Glutamatergic neuron (in vitro differentiated cells): ENCODE data around the gene SCUBE1. TPM values are rescaled to one million over a fixed set of nuclear protein-coding genes. Genes with fewer than 3 reads are reported as not detected.

Experiments
- DNase-seq: peaks from one replicate; pipeline ENCODE4 v3.0.0; 2022
- H3K27ac Mint-ChIP-seq: one replicate; pipeline ENCODE4 v1.8.0; 2020; ENCODE audit warnings: mild to moderate bottlenecking, mixed read lengths, inconsistent platforms; ENCODE audit not compliant: unreplicated experiment
- H3K27me3 Mint-ChIP-seq: one replicate; pipeline ENCODE4 v1.8.0; 2020; ENCODE audit warnings: mild to moderate bottlenecking, moderate library complexity, mixed read lengths, inconsistent platforms; ENCODE audit not compliant: unreplicated experiment
- H3K36me3 Mint-ChIP-seq: one replicate; pipeline ENCODE4 v1.8.0; 2020; ENCODE audit warnings: mild to moderate bottlenecking, mixed read lengths, inconsistent platforms; ENCODE audit not compliant: unreplicated experiment
- H3K4me1 Mint-ChIP-seq: one replicate; pipeline ENCODE4 v1.8.0; 2020; ENCODE audit warnings: mild to moderate bottlenecking, low read depth, mixed read lengths, inconsistent platforms; ENCODE audit not compliant: unreplicated experiment
- H3K4me3 Mint-ChIP-seq: one replicate; pipeline ENCODE4 v1.8.0; 2020; ENCODE audit warnings: mild to moderate bottlenecking, mixed read lengths, inconsistent platforms; ENCODE audit not compliant: unreplicated experiment
- H3K9me3 Mint-ChIP-seq: one replicate; pipeline ENCODE4 v1.8.0; 2020; ENCODE audit warnings: mild to moderate bottlenecking, moderate library complexity, mixed read lengths, inconsistent platforms; ENCODE audit not compliant: unreplicated experiment
- total RNA-seq: library from RNA; stranded (reverse); fragmentation: NEBNext Ultra II Directional; extraction: Animal tissue kit (Norgen Biotek cat#: 25700); gene quantifications from one replicate; pipeline ENCODE4 v1.2.1, GENCODE V29; 2021; ENCODE audit not compliant: unreplicated experiment
- TF ChIP-seq, protein P1 (sequence below): fragments of 200-600 bp; sonication (generic); IDR thresholded peaks from one replicate; pipeline ENCODE4 v1.5.0; 2021; ENCODE audit not compliant: partially characterized antibody, unreplicated experiment

The SCUBE1 gene
- total RNA-seq, 1 donor from 2014 or later, result 25.8 TPM

DNA sequence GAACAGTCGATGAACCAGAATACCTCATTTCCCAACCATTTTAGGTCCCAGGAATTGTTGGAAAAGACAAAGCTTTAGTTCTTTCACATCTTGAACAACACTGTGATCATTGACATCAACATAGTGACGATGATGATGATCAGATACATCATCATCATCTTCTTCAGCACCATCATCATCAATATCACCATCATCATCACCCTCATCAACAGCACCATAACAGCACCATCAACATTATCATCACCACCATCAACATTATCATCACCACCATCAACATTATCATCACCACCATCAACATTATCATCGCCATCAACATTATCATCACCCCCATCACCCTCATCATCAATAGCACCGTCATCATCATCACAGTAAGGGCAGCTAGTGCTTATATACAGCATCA, 8.8 kb downstream of the SCUBE1 start:
- TF ChIP-seq, protein P1, sequence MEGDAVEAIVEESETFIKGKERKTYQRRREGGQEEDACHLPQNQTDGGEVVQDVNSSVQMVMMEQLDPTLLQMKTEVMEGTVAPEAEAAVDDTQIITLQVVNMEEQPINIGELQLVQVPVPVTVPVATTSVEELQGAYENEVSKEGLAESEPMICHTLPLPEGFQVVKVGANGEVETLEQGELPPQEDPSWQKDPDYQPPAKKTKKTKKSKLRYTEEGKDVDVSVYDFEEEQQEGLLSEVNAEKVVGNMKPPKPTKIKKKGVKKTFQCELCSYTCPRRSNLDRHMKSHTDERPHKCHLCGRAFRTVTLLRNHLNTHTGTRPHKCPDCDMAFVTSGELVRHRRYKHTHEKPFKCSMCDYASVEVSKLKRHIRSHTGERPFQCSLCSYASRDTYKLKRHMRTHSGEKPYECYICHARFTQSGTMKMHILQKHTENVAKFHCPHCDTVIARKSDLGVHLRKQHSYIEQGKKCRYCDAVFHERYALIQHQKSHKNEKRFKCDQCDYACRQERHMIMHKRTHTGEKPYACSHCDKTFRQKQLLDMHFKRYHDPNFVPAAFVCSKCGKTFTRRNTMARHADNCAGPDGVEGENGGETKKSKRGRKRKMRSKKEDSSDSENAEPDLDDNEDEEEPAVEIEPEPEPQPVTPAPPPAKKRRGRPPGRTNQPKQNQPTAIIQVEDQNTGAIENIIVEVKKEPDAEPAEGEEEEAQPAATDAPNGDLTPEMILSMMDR, result no peak
- H3K4me1 Mint-ChIP-seq, result peaks cover 5% of the 10 kb centered on the region
- no peaks in the 10 kb centered on the region for H3K36me3 Mint-ChIP-seq
- no peak overlapping the region for H3K4me3 Mint-ChIP-seq
- no peak overlapping the region for H3K27ac Mint-ChIP-seq
- H3K27me3 Mint-ChIP-seq, result peaks cover 4% of the 10 kb centered on the region
- H3K9me3 Mint-ChIP-seq, result peaks cover 6% of the 10 kb centered on the region
- no peak for DNase-seq

DNA sequence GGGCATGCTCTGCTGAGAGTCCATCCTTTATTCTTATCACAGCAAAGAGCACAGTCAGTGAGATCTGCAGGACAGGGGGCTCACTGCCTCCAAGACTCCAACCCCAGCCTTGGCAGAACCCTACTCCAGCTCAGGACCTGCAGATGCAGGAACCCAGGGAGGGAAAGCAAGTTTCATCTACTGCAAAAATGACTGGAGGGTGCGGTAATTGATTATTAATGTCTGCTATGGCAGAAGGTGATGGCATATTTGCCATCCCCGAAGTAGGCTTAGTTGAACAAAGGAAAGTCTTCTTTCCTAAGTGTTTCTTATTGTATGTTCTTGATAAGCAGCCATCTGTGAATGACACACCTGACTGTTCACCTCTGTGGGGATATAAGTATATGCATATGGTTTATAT, 9.2 kb downstream of the SCUBE1 start:
- peaks cover 6% of the 10 kb centered on the region for H3K9me3 Mint-ChIP-seq
- H3K27ac Mint-ChIP-seq, result no peak overlapping the region
- no peak overlapping the region for H3K4me3 Mint-ChIP-seq
- TF ChIP-seq, protein P1, result no peak
- H3K4me1 Mint-ChIP-seq, result peaks cover 5% of the 10 kb centered on the region
- no peaks in the 10 kb centered on the region for H3K36me3 Mint-ChIP-seq
- DNase-seq, result no peak
- H3K27me3 Mint-ChIP-seq, result peaks cover 4% of the 10 kb centered on the region

DNA sequence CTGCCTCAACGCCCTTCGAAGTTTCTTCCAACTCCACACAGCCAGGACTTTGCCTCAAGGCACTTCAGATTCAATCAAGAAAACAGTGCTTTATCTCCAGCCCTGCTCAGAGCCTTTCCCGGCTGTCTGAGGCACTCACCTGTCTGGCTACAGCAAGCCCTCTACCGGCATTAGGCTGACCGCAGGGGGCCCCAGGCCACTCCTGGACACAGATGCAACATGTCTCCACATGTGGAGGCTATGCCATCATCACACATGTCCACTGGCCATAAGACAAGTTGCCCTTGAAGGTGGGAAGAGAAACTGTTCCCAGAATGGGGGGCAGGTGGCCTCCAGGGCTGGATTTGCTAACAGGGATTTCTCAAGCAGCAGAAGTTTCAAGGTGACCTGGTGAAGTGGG, 10.0 kb downstream of the SCUBE1 start:
- Mint-ChIP-seq H3K4me1 (peaks cover 6% of the 10 kb centered on the region), H3K36me3 (no peaks in the 10 kb centered on the region), H3K27ac (no peak overlapping the region), H3K4me3 (no peak overlapping the region), H3K27me3 (peaks cover 4% of the 10 kb centered on the region), H3K9me3 (peaks cover 6% of the 10 kb centered on the region)
- TF ChIP-seq, protein P1, result no peak
- no peak for DNase-seq

DNA sequence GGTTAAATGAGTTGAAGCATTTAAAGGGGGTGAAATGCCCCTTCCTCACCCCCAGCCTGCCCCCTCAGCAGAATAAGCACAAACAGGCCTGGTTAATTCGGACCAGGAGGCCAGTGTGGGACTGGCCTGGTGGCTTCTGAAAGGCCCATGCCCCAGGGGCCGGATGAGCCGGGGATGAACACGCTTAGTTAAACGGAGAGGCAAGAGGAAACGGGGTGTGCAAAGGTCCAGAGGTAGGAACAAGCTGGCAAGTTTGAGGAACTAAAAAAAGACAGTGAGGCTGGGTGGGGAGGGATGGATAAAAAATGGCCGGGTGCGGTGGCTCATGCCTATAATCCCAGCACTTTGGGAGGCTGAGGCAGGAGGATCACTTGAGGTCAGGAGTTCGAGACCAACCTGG, 11.5 kb downstream of the SCUBE1 start:
- no peak overlapping the region for H3K4me3 Mint-ChIP-seq
- H3K36me3 Mint-ChIP-seq, result no peaks in the 10 kb centered on the region
- H3K9me3 Mint-ChIP-seq, result peaks cover 6% of the 10 kb centered on the region
- H3K27ac Mint-ChIP-seq, result no peak overlapping the region
- TF ChIP-seq, protein P1, result no peak
- H3K4me1 Mint-ChIP-seq, result peaks cover 12% of the 10 kb centered on the region
- H3K27me3 Mint-ChIP-seq, result peaks cover 4% of the 10 kb centered on the region
- DNase-seq, result no peak

DNA sequence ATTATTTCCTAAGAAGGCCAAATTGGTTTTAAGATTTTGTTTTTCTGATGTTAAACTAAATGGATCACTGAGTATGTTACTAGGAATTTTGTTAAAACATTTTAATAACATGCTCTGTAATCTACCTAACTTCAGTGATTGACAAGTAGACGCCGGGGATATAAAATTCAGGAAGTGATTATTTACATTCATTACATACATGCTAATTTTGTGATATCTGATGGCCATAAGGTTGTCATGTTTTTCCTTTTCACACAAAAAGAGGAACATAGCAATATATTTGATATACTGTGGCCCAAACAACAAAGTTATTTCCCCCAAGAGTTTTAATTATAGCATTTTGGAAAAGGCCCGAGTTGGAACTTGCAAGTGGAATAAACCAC, 12.1 kb downstream of the SCUBE1 start:
- H3K4me3 Mint-ChIP-seq, result no peak overlapping the region
- no peaks in the 10 kb centered on the region for H3K36me3 Mint-ChIP-seq
- peaks cover 6% of the 10 kb centered on the region for H3K9me3 Mint-ChIP-seq
- peaks cover 4% of the 10 kb centered on the region for H3K27me3 Mint-ChIP-seq
- DNase-seq, result no peak
- TF ChIP-seq, protein P1, result no peak
- H3K27ac Mint-ChIP-seq, result no peak overlapping the region
- peaks cover 18% of the 10 kb centered on the region for H3K4me1 Mint-ChIP-seq
